Omental fat pad (tissue), 4 donors: ENCODE data around the gene PDZD2. TPM values are rescaled to one million over a fixed set of nuclear protein-coding genes. Genes with fewer than 3 reads are reported as not detected.
A peak's percentile ranks its signal among the peaks of the same experiment; 100 is the strongest.

ENCODE experiments used
- ATAC-seq: fragments of 150-250 bp; one replicate; pipeline ENCODE4 v1.9.1; 2016; ENCODE audit warnings: mild to moderate bottlenecking, moderate library complexity; ENCODE audit not compliant: low FRiP score
- DNase-seq: peaks from one replicate; pipeline ENCODE4 v3.0.0-alpha.2; 2019; ENCODE audit warnings: low spot score
- CTCF ChIP-seq, 3 donors: fragments of 450-650 bp; IDR thresholded peaks; one replicate each; pipeline ENCODE4 v1.5.1; 2016 to 2017; ENCODE audit warnings: antibody characterized with exemption in 3 of 3, mild to moderate bottlenecking in 3 of 3, moderate library complexity in 2 of 3
- total RNA-seq, 4 donors: library from RNA; depleted of rRNA; stranded (reverse); fragments of >200 nt; gene quantifications; one replicate each; pipeline ENCODE4 v1.1.0, GENCODE V29; 2016

PDZD2 gene
- total RNA-seq, 4 donors from 2014 or later, result 43.5 to 113 (median 55.7) TPM

DNA sequence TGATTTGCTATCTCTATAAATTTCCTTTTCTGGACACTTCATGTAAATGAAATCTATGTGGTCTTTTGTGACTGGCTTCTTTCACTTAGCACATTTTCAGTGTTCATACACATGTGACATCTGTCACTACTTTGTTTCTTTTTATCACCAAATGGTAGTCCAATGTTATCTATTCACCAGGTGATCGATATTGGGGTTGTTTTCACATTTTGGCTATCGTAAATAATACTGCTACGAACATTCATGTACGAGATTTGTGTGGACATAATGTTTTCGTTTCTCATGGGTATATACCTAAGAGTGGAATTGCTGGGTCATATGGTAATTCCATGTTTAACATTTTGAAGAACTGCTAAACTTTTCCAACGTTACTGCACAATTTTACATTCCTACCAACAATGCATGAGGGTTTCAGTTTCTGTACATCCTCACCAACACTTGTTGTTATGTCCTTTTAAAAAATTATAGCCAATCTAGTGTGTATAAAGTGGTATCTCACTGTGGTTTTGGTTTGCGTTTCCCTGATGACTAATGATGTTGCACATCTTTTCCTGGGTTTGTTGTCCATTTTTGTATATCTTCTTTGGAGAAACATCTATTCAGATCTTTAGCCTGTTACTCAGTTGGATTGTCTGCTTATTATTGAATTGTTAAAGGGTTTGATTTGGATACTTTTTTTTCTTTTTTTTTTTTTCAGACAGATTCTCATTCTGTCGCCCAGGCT is 263.0 kb downstream of the PDZD2 start:
- ATAC-seq, result no peak
- TF ChIP-seq CTCF (IDR thresholded peaks at IDR 0.05), result no peak

DNA sequence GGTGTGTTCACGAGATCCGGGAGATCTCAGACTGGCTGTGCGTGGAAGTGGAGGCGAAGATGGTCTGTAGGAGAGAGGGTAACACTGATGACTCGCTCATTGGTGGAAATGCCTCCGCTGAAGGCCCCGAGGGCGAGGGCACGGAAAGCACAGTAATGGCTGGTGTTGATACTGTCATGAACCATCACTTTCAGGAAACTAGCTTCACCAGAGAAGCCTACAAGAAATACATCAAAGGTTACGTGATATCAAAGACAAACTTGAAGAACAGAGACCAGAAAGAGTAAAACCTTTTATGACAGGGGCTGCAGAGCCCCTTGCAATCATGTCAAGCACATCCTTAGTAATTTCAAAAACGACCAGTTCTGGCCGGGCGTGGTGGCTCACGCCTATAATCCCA is 269.5 kb downstream of the PDZD2 start:
- TF ChIP-seq CTCF (IDR thresholded peaks at IDR 0.05), result no peak
- DNase-seq (no peak), ATAC-seq (no peak)

More for the DNA sequence above, 263.0 kb downstream of the PDZD2 start:
- no peak for DNase-seq

GRCh38 chr5:31909073-31909472 is 270.1 kb downstream of the PDZD2 start:
- no peak for DNase-seq
- no peak for ATAC-seq
- TF ChIP-seq CTCF (IDR thresholded peaks at IDR 0.05), result no peak

DNA sequence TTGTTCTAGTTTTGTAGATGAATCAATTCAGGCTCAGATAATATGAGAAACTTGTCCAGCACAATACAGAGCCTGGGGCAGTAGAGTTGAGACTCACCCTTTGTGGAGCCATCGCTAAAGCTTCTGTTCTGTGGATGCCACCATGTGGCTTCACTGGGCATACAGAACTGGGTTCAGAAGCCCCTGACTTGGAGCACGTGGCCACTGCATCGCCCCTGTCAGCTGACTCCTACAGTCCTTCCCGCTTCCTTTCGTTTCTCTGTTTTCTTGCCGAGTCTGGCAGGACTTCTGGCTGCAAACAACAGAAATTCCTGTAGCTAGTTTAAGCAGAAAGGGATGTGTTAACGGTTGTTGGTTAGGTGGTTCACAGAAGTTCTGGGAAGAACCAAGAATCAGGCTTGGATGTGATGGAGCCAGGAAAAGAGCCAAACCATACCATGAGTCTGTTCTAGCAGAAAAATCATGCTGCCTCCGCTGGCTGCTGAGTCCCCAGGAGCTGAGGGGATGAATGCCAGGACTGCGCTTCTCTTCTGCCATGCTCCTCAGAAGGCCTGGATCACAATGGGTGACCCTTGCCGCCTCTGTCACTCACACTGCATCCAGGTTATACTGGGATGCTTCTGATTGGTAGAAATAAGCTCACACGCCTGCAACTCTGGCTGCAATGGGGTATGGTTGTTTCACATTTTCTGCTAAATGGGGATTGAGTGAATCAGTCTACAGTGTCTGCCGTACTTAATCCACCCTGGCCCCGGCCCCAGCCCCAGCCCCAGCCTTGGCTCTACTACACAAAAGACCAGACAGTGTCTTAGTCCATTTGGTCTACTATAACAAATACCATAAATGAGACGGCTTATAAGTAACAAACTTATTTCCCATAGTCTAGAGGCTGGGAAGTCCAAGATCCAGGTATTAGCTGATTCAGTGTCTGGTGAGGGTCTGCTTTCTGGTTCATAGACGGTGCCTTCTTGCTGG is 272.6 kb downstream of the PDZD2 start:
- DNase-seq (no peak), ATAC-seq (no peak)
- no peak for TF ChIP-seq CTCF (IDR thresholded peaks at IDR 0.05)

- TF ChIP-seq CTCF (IDR thresholded peaks at IDR 0.05), result no peak
- no peak for DNase-seq
- peak; percentile 15 for ATAC-seq
Observed at GRCh38 chr5:31913808-31914207, 274.9 kb downstream of the PDZD2 start.

DNA sequence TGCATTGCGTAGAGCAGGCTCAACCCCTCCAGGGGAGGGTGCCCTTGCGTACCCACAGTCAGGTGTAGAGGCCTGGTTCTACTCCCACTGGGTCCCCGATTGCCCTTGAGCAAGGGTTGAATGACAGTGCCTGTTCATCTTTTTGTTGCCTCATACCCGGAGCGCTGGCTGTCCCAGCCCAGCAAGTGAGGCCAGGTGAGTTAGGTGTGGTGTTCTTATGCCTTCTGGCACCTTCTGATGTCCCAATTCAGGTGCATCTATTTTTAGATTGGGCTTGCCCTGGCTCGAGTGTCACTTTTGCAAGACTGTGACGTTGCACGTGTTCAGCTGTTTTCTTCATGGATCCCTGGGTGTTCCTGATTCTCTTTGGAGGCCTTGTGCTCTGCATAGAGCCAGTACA is 277.4 kb downstream of the PDZD2 start:
- TF ChIP-seq CTCF (IDR thresholded peaks at IDR 0.05), result no peak
- ATAC-seq (no peak), DNase-seq (no peak)
